Measurements from ENCODE around the gene DCC.

The DCC gene

DNA sequence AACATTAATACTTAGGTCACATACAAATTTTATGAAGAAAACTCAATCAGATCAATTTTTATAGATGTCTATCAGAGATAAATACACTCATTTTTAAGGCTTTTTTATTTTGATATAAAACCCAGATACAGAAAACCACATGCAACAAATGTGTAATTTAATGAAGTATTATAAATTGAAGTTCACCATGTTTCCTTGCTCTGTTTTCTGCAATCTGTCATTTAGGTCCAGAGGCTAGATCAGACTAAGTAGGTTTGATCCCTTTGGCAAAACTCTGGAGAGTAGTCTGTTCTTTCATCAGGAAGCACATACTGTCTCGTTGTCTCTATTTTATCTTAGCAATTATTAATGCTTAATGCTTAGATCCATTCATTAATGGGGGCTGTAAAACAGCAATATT is 1042.9 kb downstream of the DCC start:
- H3K4me3 ChIP-seq (replicated peaks; ENCODE audit: low read depth, low read length), result no peak overlapping the region
- DNase-seq (ENCODE audit: low read depth), result no peak
- TF ChIP-seq, protein P1, sequence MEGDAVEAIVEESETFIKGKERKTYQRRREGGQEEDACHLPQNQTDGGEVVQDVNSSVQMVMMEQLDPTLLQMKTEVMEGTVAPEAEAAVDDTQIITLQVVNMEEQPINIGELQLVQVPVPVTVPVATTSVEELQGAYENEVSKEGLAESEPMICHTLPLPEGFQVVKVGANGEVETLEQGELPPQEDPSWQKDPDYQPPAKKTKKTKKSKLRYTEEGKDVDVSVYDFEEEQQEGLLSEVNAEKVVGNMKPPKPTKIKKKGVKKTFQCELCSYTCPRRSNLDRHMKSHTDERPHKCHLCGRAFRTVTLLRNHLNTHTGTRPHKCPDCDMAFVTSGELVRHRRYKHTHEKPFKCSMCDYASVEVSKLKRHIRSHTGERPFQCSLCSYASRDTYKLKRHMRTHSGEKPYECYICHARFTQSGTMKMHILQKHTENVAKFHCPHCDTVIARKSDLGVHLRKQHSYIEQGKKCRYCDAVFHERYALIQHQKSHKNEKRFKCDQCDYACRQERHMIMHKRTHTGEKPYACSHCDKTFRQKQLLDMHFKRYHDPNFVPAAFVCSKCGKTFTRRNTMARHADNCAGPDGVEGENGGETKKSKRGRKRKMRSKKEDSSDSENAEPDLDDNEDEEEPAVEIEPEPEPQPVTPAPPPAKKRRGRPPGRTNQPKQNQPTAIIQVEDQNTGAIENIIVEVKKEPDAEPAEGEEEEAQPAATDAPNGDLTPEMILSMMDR (IDR thresholded peaks at IDR 0.05; ENCODE audit: low read length, missing control alignments), result no peak

DNA sequence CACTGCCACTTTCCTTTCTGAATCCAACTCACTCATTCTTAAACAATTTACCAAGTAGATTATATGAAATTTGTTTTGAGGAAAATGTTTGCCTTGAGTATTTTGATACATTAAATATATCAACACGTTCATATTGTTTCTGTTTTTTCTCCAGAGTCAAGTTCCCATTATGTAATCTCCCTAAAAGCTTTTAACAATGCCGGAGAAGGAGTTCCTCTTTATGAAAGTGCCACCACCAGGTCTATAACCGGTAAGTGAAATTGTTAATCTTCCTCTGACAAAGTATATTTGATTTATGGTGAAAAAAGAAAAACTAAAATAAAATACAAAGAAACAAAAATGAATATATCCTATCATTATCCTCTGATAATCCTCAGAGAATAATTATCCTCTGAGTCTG is 1045.9 kb downstream of the DCC start:
- TF ChIP-seq, protein P1 (IDR thresholded peaks at IDR 0.05; ENCODE audit: low read length, missing control alignments), result no peak
- no peak for DNase-seq (ENCODE audit: low read depth)

DNA sequence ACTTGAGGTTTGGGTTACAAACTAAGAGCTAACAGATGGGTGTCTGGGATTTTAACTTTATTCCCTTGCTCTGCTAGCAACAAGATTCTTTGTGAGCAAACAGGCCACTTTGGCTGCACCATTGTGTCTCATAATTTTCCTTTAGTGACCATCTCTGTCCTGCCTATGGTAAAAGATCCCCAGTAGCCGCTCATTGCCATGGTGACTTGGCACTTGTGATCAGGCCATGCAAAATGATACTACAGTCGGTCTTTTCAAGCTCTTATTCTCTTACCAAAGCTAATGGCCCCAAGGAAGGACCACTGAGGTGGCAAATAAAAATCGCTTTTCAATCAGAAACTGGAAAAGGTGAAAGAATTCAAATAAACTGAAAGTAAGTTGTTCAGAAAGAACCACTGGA is 1047.6 kb downstream of the DCC start:
- DNase-seq (ENCODE audit: low read depth), result no peak
- TF ChIP-seq, protein P1 (IDR thresholded peaks at IDR 0.05; ENCODE audit: low read length, missing control alignments), result no peak
- no peak overlapping the region for H3K4me3 ChIP-seq (replicated peaks; ENCODE audit: low read depth, low read length)

More for the DNA sequence above, 1045.9 kb downstream of the DCC start:
- no peak overlapping the region for H3K4me3 ChIP-seq (replicated peaks; ENCODE audit: low read depth, low read length)

DNA sequence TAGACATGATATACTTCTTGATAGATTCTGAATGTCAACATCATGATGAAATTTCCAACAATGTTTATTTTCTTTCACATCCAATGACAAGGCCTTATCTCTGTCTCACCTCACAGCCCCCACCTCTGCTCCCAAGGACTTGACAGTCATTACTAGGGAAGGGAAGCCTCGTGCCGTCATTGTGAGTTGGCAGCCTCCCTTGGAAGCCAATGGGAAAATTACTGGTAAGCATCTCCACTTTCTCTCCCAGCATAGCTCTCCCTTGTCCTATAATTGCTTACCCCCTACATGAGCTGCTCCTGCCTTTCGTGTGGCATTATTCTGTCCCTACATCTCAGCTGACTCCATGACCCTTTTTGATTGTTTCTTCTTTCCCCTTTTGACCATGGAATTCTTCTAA is 1062.7 kb downstream of the DCC start:
- H3K4me3 ChIP-seq (replicated peaks; ENCODE audit: low read depth, low read length), result no peak overlapping the region
- no peak for DNase-seq (ENCODE audit: low read depth)
- TF ChIP-seq, protein P1 (IDR thresholded peaks at IDR 0.05; ENCODE audit: low read length, missing control alignments), result no peak

DNA sequence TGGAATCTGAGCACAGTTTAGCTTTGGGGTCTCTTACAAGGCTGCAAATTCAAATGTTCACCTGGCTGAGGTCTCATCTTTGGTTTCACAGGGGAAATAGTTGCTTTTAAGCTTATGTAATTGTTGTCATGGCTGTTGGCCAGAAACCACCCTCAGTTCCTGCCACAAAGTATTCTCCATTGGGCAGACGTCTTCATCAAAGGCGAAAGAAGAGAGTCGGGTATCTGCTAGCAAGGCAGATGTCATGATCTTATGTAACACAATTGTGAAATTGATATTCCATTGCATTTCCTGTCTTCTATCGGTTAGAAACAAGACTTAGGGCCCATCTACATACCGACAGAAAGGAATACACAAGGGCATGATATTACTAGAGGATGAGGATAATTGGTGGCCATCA is 1068.3 kb downstream of the DCC start:
- TF ChIP-seq, protein P1 (IDR thresholded peaks at IDR 0.05; ENCODE audit: low read length, missing control alignments), result no peak
- DNase-seq (ENCODE audit: low read depth), result no peak
- no peak overlapping the region for H3K4me3 ChIP-seq (replicated peaks; ENCODE audit: low read depth, low read length)

DNA sequence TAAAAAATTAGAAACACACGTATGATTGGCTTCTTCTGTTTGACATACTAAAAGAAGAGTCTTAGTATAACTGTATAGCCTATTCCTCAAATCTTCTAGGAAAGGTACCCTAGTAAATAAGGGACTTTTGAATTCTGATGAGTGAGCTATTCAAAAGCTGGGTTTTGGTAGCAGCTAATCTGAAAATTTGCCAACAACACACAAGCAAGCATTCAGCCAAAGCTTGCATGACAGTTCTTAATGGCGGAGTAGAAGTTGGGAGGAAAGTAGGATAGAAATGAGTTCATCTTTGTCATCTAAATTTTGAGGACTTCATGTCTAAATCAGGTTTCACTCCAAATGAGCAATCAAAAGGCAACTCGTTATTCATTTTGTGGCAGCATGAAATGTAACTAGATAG is 1071.5 kb downstream of the DCC start:
- TF ChIP-seq, protein P1 (IDR thresholded peaks at IDR 0.05; ENCODE audit: low read length, missing control alignments), result no peak
- no peak for DNase-seq (ENCODE audit: low read depth)
- no peak overlapping the region for H3K4me3 ChIP-seq (replicated peaks; ENCODE audit: low read depth, low read length)

DNA sequence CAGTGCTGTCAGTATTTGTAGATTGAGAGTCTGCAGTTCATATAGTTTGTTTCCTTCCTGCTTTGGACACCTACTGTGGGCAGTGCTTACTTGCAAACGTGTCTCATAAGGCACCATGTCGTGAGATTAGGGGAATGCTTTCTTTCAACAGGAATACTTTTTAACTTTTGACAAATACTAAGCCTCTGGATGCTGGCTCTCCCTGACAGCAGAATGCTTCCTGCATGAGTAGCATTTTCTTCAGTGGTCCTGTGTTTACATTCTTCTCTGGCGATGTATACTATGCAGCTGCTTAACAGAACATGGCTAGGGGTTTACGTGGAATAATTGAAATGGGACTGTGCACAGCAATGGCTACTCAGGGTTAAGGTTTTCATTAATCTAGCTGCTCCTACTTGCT is 1077.0 kb downstream of the DCC start:
- TF ChIP-seq, protein P1 (IDR thresholded peaks at IDR 0.05; ENCODE audit: low read length, missing control alignments), result no peak
- DNase-seq (ENCODE audit: low read depth), result no peak
- H3K4me3 ChIP-seq (replicated peaks; ENCODE audit: low read depth, low read length), result no peak overlapping the region
